Muscle layer of duodenum (tissue), 2 donors: Measurements from ENCODE around the gene TBRG4.

ENCODE experiments used
- H3K27ac ChIP-seq: one replicate; pipeline ENCODE4 v1.7.0; 2013; ENCODE audit warnings: mild to moderate bottlenecking, low read length
- H3K27me3 ChIP-seq: one replicate; pipeline ENCODE4 v1.7.0; 2013; ENCODE audit warnings: low read depth, mild to moderate bottlenecking, control low read depth, low read length
- H3K36me3 ChIP-seq, 2 donors: one replicate each; pipeline ENCODE4 v1.7.0; 2013; ENCODE audit warnings: low read length in 2 of 2, control low read depth in 1 of 2, mild to moderate bottlenecking in 1 of 2; ENCODE audit not compliant: insufficient read depth in 2 of 2, control insufficient read depth in 1 of 2
- H3K4me1 ChIP-seq, 2 donors: one replicate each; pipeline ENCODE4 v1.7.0; 2013; ENCODE audit warnings: low read length in 2 of 2, mild to moderate bottlenecking in 2 of 2, control low read depth in 1 of 2, moderate library complexity in 1 of 2; ENCODE audit not compliant: insufficient read depth in 2 of 2, control insufficient read depth in 1 of 2
- H3K4me3 ChIP-seq, 2 donors: one replicate each; pipeline ENCODE4 v1.7.0; 2013; ENCODE audit warnings: low read length in 2 of 2, low read depth in 1 of 2, mild to moderate bottlenecking in 1 of 2
- H3K9me3 ChIP-seq, 2 donors: one replicate each; pipeline ENCODE4 v1.7.0; 2013; ENCODE audit warnings: low read length in 2 of 2, control low read depth in 1 of 2, mild to moderate bottlenecking in 1 of 2; ENCODE audit not compliant: control insufficient read depth in 1 of 2
- donor health status: healthy.

TBRG4 gene

GRCh38 chr7:45076946-45077345 is 34.6 kb downstream of the TBRG4 start:
- Histone ChIP-seq H3K4me1 (no peaks in the 10 kb centered on the region), H3K27ac (no peak overlapping the region), H3K9me3 (no peaks in the 10 kb centered on the region), H3K4me3 (no peak overlapping the region), H3K36me3 (peaks cover 31 to 61% of the 10 kb centered on the region in 2 donors), H3K27me3 (no peaks in the 10 kb centered on the region)

- Histone ChIP-seq H3K4me3 (no peak overlapping the region), H3K36me3 (peaks cover 39 to 69% of the 10 kb centered on the region in 2 donors), H3K27ac (no peak overlapping the region), H3K4me1 (no peaks in the 10 kb centered on the region), H3K27me3 (no peaks in the 10 kb centered on the region), H3K9me3 (no peaks in the 10 kb centered on the region)
These were observed 35.4 kb downstream of the TBRG4 start for GRCh38 chr7:45075871-45076796.

- Histone ChIP-seq H3K27ac (no peak overlapping the region), H3K36me3 (peaks cover 44 to 76% of the 10 kb centered on the region in 2 donors), H3K9me3 (no peaks in the 10 kb centered on the region), H3K27me3 (no peaks in the 10 kb centered on the region), H3K4me3 (no peak overlapping the region), H3K4me1 (no peaks in the 10 kb centered on the region)
These were observed 36.2 kb downstream of the TBRG4 start for GRCh38 chr7:45075355-45075644.

- Histone ChIP-seq H3K4me3 (no peak overlapping the region), H3K36me3 (peaks cover 46 to 82% of the 10 kb centered on the region in 2 donors), H3K27ac (no peak overlapping the region), H3K27me3 (no peaks in the 10 kb centered on the region), H3K9me3 (no peaks in the 10 kb centered on the region), H3K4me1 (no peaks in the 10 kb centered on the region)
These were observed 36.8 kb downstream of the TBRG4 start for GRCh38 chr7:45074528-45075354.

GRCh38 chr7:45073786-45074527 is 37.5 kb downstream of the TBRG4 start:
- Histone ChIP-seq H3K27me3 (no peaks in the 10 kb centered on the region), H3K36me3 (peaks cover 52 to 90% of the 10 kb centered on the region in 2 donors), H3K4me3 (no peak overlapping the region), H3K27ac (no peak overlapping the region), H3K9me3 (no peaks in the 10 kb centered on the region), H3K4me1 (no peaks in the 10 kb centered on the region)

- Histone ChIP-seq H3K27me3 (no peaks in the 10 kb centered on the region), H3K36me3 (peaks cover 53 to 95% of the 10 kb centered on the region in 2 donors), H3K4me3 (no peak overlapping the region), H3K4me1 (no peaks in the 10 kb centered on the region), H3K27ac (no peak overlapping the region), H3K9me3 (no peaks in the 10 kb centered on the region)
These were observed 38.3 kb downstream of the TBRG4 start for GRCh38 chr7:45073031-45073785.

GRCh38 chr7:45072131-45073030 is 39.1 kb downstream of the TBRG4 start:
- peaks cover 58 to 97% of the 10 kb centered on the region in 2 donors for H3K36me3 ChIP-seq

GRCh38 chr7:45071528-45071927 is 40.0 kb downstream of the TBRG4 start:
- Histone ChIP-seq H3K4me3 (no peak overlapping the region), H3K27me3 (no peaks in the 10 kb centered on the region), H3K27ac (no peak overlapping the region), H3K4me1 (no peaks in the 10 kb centered on the region), H3K9me3 (no peaks in the 10 kb centered on the region), H3K36me3 (peaks cover 55 to 90% of the 10 kb centered on the region in 2 donors)

More at GRCh38 chr7:45072131-45073030, 39.1 kb downstream of the TBRG4 start:
- H3K4me1 ChIP-seq, result no peaks in the 10 kb centered on the region
- H3K27me3 ChIP-seq, result no peaks in the 10 kb centered on the region
- H3K4me3 ChIP-seq, result no peak overlapping the region
- H3K27ac ChIP-seq, result no peak overlapping the region
- no peaks in the 10 kb centered on the region for H3K9me3 ChIP-seq

GRCh38 chr7:45070254-45070642 is 41.2 kb downstream of the TBRG4 start:
- Histone ChIP-seq H3K9me3 (no peaks in the 10 kb centered on the region), H3K4me3 (no peak overlapping the region), H3K27me3 (no peaks in the 10 kb centered on the region), H3K36me3 (peaks cover 62 to 83% of the 10 kb centered on the region in 2 donors), H3K4me1 (no peaks in the 10 kb centered on the region), H3K27ac (no peak overlapping the region)
